GM23338 (cell line): Measurements from ENCODE around the gene EDN2. TPM values are rescaled to one million over a fixed set of nuclear protein-coding genes. Genes with fewer than 3 reads are reported as not detected.

Source experiments
- ATAC-seq: fragments of 200-7000 bp; cut with Tn5 transposase; 3 replicates; pipeline ENCODE4 v1.9.1; 2020
- DNase-seq: peaks from one replicate; pipeline ENCODE4 v3.0.0-alpha.2; 2015; ENCODE audit warnings: low spot score
- H2AFZ ChIP-seq: fragments of 200-600 bp; sonication (generic); 2 replicates; pipeline ENCODE4 v1.8.0; 2016; ENCODE audit warnings: antibody characterized with exemption, mild to moderate bottlenecking, moderate library complexity
- H3F3A ChIP-seq: fragments of 200-600 bp; sonication (generic); replicated peaks from 2 replicates; pipeline ENCODE4 v1.8.0; 2017; ENCODE audit warnings: antibody characterized with exemption, mixed run types, low read depth
- H3K27ac ChIP-seq: fragments of 200-600 bp; sonication (generic); 2 replicates; pipeline ENCODE4 v1.6.1; 2016; ENCODE audit warnings: low read depth
- H3K27me3 ChIP-seq: fragments of 200-600 bp; sonication (generic); 2 replicates; pipeline ENCODE4 v1.8.0; 2016; ENCODE audit warnings: mild to moderate bottlenecking, mixed run types, moderate library complexity; ENCODE audit not compliant: insufficient read depth
- H3K36me3 ChIP-seq: fragments of 200-600 bp; sonication (generic); 2 replicates; pipeline ENCODE4 v1.8.0; 2016; ENCODE audit warnings: mild to moderate bottlenecking; ENCODE audit not compliant: insufficient read depth
- H3K4me1 ChIP-seq: fragments of 200-600 bp; sonication (generic); 2 replicates; pipeline ENCODE4 v1.8.0; 2016; ENCODE audit warnings: mild to moderate bottlenecking, moderate library complexity; ENCODE audit not compliant: insufficient read depth
- H3K4me2 ChIP-seq: fragments of 200-600 bp; sonication (generic); 2 replicates; pipeline ENCODE4 v1.7.1; 2017; ENCODE audit warnings: mixed run types
- H3K4me3 ChIP-seq: fragments of 200-600 bp; sonication (generic); 2 replicates; pipeline ENCODE4 v1.6.1; 2016; ENCODE audit warnings: mixed run types
- H3K79me2 ChIP-seq: fragments of 200-600 bp; sonication (generic); replicated peaks from 2 replicates; pipeline ENCODE4 v1.8.0; 2017; ENCODE audit warnings: mild to moderate bottlenecking; ENCODE audit not compliant: insufficient read depth
- H3K9me2 ChIP-seq: fragments of 200-600 bp; sonication (generic); 2 replicates; pipeline ENCODE4 v1.8.0; 2017; ENCODE audit not compliant: insufficient read depth
- H4K20me1 ChIP-seq: fragments of 200-600 bp; sonication (generic); replicated peaks from 2 replicates; pipeline ENCODE4 v1.8.0; 2017; ENCODE audit warnings: mild to moderate bottlenecking; ENCODE audit not compliant: insufficient read depth
- H3K27ac Mint-ChIP-seq: 2 replicates; pipeline ENCODE4 v1.8.0; 2020; ENCODE audit warnings: inconsistent platforms, mild to moderate bottlenecking, moderate library complexity, mixed read lengths
- H3K27me3 Mint-ChIP-seq: 3 replicates; pipeline ENCODE4 v1.8.0; 2022; ENCODE audit warnings: low read depth, mild to moderate bottlenecking, moderate library complexity, mixed read lengths, inconsistent platforms; ENCODE audit not compliant: insufficient read depth, poor library complexity
- H3K36me3 Mint-ChIP-seq: 3 replicates; pipeline ENCODE4 v1.8.0; 2021; ENCODE audit warnings: low read depth, mild to moderate bottlenecking, inconsistent platforms, moderate library complexity, mixed read lengths
- H3K4me1 Mint-ChIP-seq: 3 replicates; pipeline ENCODE4 v1.8.0; 2020; ENCODE audit warnings: mild to moderate bottlenecking, inconsistent platforms, mixed read lengths
- H3K4me3 Mint-ChIP-seq: 3 replicates; pipeline ENCODE4 v1.8.0; 2021; ENCODE audit warnings: moderate library complexity, mild to moderate bottlenecking, inconsistent platforms, mixed read lengths
- H3K9me3 Mint-ChIP-seq: 3 replicates; pipeline ENCODE4 v1.8.0; 2020; ENCODE audit warnings: moderate library complexity, mild to moderate bottlenecking, inconsistent platforms, mixed read lengths
- CREB1 ChIP-seq: fragments of 250-450 bp; sonication (Bioruptor Pico); IDR thresholded peaks from 2 replicates; pipeline ENCODE4 v1.5.0; 2020; ENCODE audit warnings: low read depth, mild to moderate bottlenecking, moderate library complexity
- EZH2 ChIP-seq: fragments of 200-600 bp; sonication (generic); IDR thresholded peaks from one replicate; pipeline ENCODE4 v1.8.0; 2017; ENCODE audit warnings: antibody characterized with exemption, mild to moderate bottlenecking, low read depth; ENCODE audit not compliant: unreplicated experiment
- EZH2phosphoT487 ChIP-seq: fragments of 200-600 bp; sonication (generic); IDR thresholded peaks from one replicate; pipeline ENCODE4 v1.8.1; 2018; ENCODE audit warnings: antibody characterized with exemption; ENCODE audit not compliant: unreplicated experiment
- JUNB ChIP-seq: IDR thresholded peaks from one replicate; pipeline ENCODE4 v1.6.1; 2016; ENCODE audit warnings: antibody characterized with exemption; ENCODE audit not compliant: unreplicated experiment
- NANOG ChIP-seq: IDR thresholded peaks from 2 replicates; pipeline ENCODE4 v1.6.1; 2016; ENCODE audit warnings: antibody characterized with exemption, borderline replicate concordance
- STAT1 ChIP-seq: IDR thresholded peaks from one replicate; pipeline ENCODE4 v1.6.1; 2016; ENCODE audit warnings: antibody characterized with exemption; ENCODE audit not compliant: unreplicated experiment
- ZNF114 ChIP-seq: fragments of 250-450 bp; sonication (Bioruptor Pico); IDR thresholded peaks from 2 replicates; pipeline ENCODE4 v1.5.0; 2020; ENCODE audit warnings: mild to moderate bottlenecking, moderate library complexity
- ZNF331 ChIP-seq: fragments of 250-450 bp; sonication (Bioruptor Pico); IDR thresholded peaks from 2 replicates; pipeline ENCODE4 v1.5.0; 2020; ENCODE audit warnings: low read depth, mild to moderate bottlenecking, moderate library complexity
- ZNF462 ChIP-seq: fragments of 250-450 bp; sonication (Bioruptor Pico); IDR thresholded peaks from 2 replicates; pipeline ENCODE4 v1.5.0; 2020; ENCODE audit warnings: mild to moderate bottlenecking, moderate library complexity
- polyA plus RNA-seq: library from polyadenylated mRNA; unstranded; fragments of >200 nt; fragmentation: Nextera tagmentation; extraction: Ambion mirVana; gene quantifications from 2 replicates; pipeline ENCODE4 v1.2.1, GENCODE V29; 2016
- total RNA-seq: library from RNA; depleted of rRNA; stranded (reverse); fragments of >200 nt; shearing (Covaris generic); gene quantifications from 2 replicates; pipeline ENCODE4 v1.2.3, GENCODE V29; 2014
- TF ChIP-seq, protein P1 (sequence below), 2 experiments: fragments of 200-600 bp in 1 of 2; sonication (generic) in 1 of 2; conservative IDR thresholded peaks; 2 replicates each; pipeline versions ENCODE4 v1.5.1 to v1.6.1; 2016 to 2017; ENCODE audit warnings: antibody characterized with exemption in 2 of 2, low read depth in 2 of 2, mild to moderate bottlenecking in 2 of 2, moderate library complexity in 1 of 2
- TF ChIP-seq, protein P2 (sequence below): IDR thresholded peaks from one replicate; pipeline ENCODE4 v1.6.1; 2018; ENCODE audit warnings: antibody characterized with exemption; ENCODE audit not compliant: unreplicated experiment

EDN2 gene
- total and polyA plus RNA-seq, 2 experiments from 2014 or later = not detected

DNA sequence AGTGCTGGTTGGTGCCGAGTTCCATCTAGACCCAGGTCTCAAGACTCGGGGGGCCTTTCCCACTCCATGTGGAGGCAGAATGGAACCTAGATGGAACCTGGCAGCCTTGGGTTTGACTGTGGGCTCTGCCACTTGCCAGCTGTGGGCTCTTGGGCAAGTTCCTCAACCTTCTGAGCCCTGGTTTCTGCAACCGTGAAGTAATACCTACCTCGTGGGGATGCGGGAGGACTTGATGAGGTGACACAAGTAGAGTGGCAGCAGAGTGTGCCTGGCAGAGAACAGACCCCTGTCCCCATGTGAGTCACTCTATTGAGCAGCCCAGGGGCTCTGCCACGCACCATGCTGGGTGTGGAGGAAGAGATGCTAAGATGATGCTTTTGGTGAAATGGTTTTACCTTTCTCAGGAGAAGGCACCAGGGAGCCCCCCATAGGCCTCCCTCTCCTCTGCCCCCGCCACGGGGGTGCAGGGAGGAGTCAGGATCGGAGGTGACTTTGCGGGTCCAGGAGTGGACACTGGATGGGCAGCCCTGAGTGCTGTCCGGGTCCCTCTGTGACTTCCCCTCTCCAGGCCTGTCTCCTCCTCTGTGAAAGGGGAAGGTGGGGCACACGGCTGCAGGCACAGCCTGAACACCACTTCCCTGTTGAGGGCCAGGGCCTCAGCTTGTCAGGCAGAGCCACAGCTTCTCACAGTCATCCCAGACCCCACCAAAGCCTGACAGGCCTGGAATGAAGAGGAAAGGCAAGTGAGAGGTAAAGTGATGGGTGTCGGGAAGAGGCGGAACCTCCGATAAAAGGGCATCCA lies 36.7 kb upstream of the EDN2 start (continued):
- TF ChIP-seq ZNF462 = no peak

GRCh38 chr1:41519667-41520066 lies 35.2 kb upstream of the EDN2 start:
- Mint-ChIP-seq H3K4me3 (no peak overlapping the region), H3K9me3 (no peaks in the 10 kb centered on the region), H3K27ac (no peak overlapping the region), H3K27me3 (peaks cover 19% of the 10 kb centered on the region), H3K36me3 (no peaks in the 10 kb centered on the region; the same call in 2 of the 3 replicates), H3K4me1 (peaks cover 15% of the 10 kb centered on the region)
- Histone ChIP-seq H3K4me2 (no peak overlapping the region), H2AFZ (no peak overlapping the region), H3K79me2 (no peaks in the 10 kb centered on the region), H3K36me3 (no peaks in the 10 kb centered on the region), H4K20me1 (no peaks in the 10 kb centered on the region), H3K4me1 (peaks cover 8% of the 10 kb centered on the region; the same call in 1 of the 2 replicates), H3K27me3 (peaks cover 7% of the 10 kb centered on the region), H3K9me2 (peaks cover 7% of the 10 kb centered on the region; the same call in 1 of the 2 replicates), H3F3A (no peaks in the 10 kb centered on the region), H3K4me3 (no peak overlapping the region), H3K27ac (no peak overlapping the region)
- DNase-seq (no peak), ATAC-seq (no peak)
- no peak for TF ChIP-seq ZNF331 (CRISPR knock-in tag)
- TF ChIP-seq, protein P1, sequence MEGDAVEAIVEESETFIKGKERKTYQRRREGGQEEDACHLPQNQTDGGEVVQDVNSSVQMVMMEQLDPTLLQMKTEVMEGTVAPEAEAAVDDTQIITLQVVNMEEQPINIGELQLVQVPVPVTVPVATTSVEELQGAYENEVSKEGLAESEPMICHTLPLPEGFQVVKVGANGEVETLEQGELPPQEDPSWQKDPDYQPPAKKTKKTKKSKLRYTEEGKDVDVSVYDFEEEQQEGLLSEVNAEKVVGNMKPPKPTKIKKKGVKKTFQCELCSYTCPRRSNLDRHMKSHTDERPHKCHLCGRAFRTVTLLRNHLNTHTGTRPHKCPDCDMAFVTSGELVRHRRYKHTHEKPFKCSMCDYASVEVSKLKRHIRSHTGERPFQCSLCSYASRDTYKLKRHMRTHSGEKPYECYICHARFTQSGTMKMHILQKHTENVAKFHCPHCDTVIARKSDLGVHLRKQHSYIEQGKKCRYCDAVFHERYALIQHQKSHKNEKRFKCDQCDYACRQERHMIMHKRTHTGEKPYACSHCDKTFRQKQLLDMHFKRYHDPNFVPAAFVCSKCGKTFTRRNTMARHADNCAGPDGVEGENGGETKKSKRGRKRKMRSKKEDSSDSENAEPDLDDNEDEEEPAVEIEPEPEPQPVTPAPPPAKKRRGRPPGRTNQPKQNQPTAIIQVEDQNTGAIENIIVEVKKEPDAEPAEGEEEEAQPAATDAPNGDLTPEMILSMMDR (conservative IDR thresholded peaks at IDR 0.05; ENCODE audit: low read depth in 2 of 2) = no peak
- TF ChIP-seq JUNB = no peak
- no peak for TF ChIP-seq ZNF114 (CRISPR knock-in tag)
- TF ChIP-seq STAT1 = no peak
- TF ChIP-seq, protein P2, sequence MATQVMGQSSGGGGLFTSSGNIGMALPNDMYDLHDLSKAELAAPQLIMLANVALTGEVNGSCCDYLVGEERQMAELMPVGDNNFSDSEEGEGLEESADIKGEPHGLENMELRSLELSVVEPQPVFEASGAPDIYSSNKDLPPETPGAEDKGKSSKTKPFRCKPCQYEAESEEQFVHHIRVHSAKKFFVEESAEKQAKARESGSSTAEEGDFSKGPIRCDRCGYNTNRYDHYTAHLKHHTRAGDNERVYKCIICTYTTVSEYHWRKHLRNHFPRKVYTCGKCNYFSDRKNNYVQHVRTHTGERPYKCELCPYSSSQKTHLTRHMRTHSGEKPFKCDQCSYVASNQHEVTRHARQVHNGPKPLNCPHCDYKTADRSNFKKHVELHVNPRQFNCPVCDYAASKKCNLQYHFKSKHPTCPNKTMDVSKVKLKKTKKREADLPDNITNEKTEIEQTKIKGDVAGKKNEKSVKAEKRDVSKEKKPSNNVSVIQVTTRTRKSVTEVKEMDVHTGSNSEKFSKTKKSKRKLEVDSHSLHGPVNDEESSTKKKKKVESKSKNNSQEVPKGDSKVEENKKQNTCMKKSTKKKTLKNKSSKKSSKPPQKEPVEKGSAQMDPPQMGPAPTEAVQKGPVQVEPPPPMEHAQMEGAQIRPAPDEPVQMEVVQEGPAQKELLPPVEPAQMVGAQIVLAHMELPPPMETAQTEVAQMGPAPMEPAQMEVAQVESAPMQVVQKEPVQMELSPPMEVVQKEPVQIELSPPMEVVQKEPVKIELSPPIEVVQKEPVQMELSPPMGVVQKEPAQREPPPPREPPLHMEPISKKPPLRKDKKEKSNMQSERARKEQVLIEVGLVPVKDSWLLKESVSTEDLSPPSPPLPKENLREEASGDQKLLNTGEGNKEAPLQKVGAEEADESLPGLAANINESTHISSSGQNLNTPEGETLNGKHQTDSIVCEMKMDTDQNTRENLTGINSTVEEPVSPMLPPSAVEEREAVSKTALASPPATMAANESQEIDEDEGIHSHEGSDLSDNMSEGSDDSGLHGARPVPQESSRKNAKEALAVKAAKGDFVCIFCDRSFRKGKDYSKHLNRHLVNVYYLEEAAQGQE = no peak
- TF ChIP-seq EZH2 = no peak
- no peak for TF ChIP-seq CREB1
- no peak for TF ChIP-seq EZH2phosphoT487
- no peak for TF ChIP-seq NANOG
